Activated CD8-positive, alpha-beta memory T cell treated with anti-CD3 and anti-CD28 coated beads, Interleukin-2, amount 50 U/mL, for 24 hours (primary cell): Measurements from ENCODE around the gene B3GNT3.

Experiments used
- DNase-seq: peaks from one replicate; pipeline ENCODE4 v3.0.0-alpha.2; 2020; ENCODE audit errors: extremely low read depth

B3GNT3 gene, protein sequence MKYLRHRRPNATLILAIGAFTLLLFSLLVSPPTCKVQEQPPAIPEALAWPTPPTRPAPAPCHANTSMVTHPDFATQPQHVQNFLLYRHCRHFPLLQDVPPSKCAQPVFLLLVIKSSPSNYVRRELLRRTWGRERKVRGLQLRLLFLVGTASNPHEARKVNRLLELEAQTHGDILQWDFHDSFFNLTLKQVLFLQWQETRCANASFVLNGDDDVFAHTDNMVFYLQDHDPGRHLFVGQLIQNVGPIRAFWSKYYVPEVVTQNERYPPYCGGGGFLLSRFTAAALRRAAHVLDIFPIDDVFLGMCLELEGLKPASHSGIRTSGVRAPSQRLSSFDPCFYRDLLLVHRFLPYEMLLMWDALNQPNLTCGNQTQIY

DNA sequence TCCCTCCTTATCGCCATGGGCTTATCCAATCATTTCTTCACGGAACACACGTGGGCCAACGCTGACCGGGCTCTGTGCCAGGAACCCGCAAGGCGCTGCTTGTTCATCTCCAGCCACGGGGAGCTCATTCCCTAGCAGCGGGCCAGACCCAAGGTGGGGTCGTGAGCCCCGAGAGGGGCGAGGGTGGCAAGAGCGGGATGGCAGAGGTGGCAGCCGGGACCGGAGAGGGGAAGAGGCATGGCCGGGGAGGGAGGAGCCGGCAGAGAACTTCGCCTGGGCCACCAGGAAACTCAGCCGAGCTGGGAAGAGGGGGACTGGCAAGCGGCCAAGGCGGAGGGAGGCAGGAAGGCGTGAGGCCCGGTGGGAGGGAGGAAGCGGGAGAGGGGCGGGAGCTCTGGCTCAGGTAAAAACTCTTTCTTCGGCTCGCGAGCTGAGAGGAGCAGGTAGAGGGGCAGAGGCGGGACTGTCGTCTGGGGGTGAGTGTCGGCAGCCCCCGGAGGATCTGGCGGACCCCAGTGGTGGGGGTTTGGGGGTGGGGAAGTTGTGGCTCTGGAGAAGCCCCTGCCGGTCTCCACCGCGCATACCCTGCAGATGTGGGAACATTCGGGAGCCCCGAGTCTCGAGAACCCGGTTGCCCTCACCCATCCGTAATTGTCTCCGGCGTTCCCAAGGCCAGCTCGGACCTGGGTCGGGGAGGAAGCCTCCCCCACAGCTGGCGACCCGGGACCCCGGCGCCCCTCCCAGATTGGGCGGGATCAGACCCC lies at the start of gene B3GNT3:
B3GNT3 (plus strand) TSS at position 408 of the 764 bp plus-strand sequence. CDS start 12,670 bp downstream, outside the sequence.
- no peak for DNase-seq

DNA sequence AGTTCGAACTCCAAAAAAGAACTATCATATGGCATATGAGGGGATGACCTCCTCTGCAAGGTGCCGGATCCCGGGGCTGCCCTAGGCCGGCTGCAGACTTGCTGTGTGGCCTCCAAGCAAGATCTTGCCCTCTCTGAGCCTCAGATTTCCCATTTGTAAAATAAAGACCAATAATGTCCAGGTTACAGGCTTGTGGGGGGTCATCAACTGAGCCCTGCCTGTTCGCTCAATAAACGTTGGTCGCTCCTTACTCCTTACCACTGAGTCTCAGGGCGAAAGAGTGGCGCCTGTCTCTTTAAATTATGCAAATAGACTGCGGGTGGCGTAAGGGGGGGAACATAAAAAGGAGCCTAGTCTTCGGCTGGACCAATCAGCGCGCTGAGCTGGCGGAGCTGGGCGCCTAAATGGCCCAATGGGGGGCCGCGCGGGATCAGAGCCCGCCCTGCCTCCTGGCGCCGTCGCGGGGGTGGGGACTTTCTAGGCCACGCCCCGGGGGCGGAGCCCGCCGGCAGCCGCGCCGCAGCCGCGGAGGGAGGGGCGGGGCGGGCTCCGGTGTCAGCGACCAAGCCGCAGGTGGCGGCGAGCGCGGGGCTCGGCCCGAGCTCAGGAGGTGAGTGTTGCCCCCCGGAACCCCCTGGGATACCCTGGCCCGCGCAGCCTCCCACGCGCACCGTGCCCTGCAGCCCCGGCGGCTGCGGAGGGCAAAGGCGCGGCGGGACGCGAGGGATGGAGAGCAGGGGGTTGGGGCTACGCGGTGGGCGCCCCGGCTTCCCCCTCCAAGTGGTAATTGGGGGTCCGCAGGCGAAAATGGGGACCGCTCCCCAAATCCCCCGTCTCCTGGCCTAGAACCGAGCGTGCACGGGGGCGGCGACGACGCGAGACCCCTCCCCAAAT lies 47.5 kb upstream of the B3GNT3 start:
- peak; percentile 84 for DNase-seq

DNA sequence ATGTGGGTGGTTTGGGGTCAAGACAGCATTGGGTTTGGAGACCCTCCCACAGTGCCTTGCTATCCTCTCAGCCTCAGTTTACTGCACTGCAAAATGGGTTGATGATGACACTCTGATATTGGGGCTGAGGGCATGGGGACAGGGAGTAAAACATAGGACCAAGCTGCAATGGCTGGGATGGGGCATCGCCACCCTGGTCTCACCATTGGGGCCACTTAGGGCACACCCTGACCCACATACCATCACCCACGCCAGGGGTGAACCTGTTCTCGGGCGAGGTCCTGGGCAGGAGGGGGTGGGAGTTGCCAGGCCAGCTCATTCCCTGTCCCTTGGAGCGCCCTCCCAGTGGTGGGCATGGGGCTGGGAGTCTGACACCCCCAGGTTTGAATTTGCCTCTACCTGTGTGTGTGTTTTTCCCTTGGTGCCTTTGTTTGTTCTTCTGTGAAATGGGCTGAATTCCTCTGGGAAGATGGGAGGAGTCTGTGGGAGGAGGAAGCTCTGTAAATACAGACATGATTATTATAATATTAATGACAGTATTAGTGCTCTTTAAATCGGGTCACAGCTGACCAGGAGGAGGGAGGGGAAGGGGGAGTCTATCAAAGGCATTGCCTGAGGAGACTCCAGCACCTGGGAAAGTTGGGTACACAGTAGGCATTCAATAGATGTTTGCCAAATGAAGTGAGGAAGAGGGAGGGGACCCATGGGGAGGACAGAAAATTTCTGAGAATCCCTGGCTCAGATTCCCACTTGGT lies 45.9 kb upstream of the B3GNT3 start:
- DNase-seq, result no peak

DNA sequence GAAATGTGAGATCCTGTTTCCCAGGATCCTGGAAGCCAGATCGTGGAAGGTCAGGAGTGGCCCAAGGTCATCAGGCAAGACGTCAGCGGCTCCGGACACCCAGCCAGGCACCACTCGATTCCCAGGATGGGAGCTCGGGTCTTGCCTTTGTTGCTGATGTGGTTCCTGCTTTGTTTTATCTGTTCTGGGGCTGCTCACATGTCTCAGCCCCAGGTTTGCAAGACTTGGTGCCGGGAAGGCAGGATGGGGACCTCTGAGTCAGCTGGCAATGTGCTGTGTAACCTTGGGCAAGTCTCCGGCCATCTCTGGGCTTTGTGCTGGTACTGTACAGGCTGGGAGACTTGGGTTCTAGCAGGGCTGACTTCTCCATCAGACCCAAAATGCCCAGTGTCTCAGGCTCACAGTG lies 45.0 kb upstream of the B3GNT3 start:
- DNase-seq, result no peak

DNA sequence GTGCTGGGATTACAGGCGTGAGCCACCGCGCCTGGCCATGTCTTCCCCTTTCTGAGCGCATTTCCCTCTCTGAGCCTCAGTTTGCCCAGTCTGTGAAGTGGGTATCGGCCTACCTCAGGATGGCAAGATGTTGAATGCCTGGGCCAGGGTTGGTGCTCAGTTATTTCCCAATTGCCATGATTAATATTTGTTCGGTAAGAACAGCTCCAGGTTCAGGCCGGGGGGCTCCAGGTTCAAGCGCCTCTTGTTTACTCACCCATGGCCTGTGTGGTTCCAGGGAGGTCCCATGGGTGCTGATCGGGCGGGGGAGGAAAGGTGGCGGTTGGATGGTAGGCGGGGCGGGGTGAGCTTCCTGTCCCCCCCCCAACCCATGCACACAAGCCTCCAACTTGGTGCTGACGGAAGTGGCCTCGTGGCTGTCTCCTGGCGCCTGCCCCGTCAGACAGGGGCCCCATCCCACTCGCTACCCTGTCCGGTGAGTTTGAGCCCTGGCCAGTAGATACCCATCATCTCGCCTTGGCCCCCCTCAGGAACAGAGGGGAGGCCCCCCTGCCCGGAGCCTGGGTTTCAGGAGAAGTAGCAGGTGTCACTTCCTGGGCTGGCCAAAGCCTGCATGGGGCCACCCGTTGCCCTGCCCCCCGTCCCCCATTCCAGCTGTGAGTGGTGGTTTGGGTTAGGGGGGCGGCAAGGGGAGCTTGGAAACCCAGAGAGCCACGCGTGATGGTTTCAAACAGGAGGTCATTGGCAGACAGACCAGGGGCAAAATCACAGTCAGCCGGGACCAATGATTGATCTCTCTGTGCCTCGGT lies 43.6 kb upstream of the B3GNT3 start, which contains the start of gene FCHO1:
FCHO1 (plus strand) TSS at position 375 of the 809 bp plus-strand sequence. CDS start 3,688 bp downstream, outside the sequence.
- DNase-seq, result peak; percentile 68

DNA sequence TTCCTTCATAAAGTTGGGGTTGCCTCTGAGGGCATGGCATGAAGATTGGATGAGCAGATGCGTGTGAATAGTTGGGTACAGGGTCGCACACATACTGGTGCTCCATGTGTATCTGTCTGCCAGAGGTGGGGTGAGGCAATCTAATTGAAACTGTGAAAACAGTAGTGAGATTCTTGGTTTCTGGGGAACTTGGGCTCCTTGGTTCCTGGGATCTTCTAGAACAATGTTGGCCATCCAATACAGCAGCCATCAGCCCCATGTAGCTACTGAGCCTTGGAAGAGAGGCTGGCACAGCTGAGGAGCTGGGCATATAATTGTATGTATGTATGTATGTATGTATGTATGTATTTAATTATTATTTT lies 43.0 kb upstream of the B3GNT3 start:
- no peak for DNase-seq

DNA sequence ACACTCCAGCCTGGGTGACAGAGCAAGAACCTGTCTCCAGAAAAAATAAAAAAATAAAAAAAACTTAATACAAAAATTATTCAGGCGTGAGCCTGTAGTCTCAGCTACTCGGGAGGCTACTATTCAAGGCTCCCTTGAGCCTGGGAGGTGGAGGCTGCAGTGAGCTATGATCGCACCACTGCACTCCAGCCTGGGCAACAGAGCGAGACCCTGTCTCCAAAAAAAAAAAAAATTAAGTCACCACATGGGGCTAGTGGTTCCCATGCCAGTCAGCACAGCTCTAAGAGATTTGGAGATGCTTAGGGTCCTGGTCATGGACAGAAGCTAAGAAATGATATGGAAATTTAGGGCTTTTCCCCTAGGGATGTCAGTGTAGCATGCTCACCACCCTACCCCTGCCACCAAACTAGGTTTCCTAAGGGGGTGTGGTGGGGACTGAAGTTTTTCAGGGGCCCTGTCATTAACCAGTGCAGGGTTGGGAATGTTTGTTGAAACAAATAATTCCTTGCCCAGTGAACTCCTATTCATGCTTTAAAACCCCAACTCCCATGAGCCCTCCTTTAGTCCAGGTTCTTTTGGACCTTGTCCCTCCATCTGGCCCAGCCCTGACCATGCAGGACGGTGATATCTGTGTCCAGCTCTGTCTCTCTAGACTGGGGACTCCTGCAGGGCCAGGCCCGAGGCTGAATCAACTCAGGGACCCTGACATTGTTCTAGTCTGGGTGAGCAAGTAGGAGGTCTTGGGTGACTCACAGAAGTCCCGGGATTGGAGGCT lies 41.9 kb upstream of the B3GNT3 start:
- no peak for DNase-seq

DNA sequence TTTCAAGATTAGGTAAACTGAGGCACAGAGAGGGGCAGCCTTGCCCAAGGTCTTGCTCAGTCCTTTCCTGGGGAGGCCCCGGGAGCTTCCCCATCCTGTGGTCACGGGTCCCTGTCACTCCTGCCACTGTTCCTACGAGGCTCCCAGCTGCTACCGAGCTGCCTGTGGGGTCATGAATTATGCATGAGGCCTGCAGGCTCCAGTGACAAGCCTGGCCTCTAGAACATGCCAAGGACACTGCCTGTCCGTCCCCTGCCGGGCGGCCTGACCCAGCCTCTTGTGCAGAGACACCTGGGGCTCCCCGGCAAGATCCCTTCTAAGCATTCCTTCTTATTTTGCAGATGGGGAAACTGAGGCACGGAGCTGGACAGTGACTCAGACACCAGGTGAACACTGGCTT lies 41.0 kb upstream of the B3GNT3 start:
- DNase-seq, result no peak

DNA sequence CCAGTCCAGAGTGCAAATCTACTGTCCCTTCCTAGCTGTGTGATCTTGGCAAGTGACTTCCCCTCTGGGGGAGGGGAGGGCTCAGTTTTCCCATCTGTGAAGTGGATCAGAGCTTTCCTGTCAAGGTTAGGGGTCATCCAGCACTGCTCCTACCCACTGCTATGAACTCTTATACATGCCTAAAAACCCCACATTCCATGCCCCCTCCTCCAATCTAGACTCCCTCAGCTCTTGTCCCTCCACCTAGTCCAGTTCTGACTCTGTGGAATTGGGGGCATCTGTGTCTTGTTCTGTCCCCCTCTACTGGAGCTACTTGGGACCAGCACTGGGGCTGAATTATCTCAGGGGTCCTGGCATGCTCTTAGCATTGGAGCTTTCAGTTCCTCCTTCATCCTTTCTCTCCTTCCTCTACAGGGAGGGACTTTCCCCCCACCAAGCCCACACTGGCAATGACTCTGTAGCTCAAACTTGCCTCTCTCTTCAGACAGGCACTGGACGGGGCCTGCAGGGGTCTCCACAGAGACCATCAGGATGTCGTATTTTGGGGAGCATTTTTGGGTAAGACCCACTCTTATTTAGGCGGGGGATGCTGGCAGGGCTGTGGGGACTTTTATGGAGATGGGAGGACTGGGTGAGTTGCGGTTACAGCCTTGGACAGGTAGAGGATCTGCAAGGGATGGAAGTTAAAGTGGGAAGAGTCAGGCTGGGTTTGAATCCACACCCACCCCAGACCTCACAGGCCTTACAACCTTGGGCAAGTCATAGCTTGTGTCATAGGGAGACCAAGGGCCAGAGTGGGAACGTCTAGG lies 40.1 kb upstream of the B3GNT3 start:
- DNase-seq, result no peak

DNA sequence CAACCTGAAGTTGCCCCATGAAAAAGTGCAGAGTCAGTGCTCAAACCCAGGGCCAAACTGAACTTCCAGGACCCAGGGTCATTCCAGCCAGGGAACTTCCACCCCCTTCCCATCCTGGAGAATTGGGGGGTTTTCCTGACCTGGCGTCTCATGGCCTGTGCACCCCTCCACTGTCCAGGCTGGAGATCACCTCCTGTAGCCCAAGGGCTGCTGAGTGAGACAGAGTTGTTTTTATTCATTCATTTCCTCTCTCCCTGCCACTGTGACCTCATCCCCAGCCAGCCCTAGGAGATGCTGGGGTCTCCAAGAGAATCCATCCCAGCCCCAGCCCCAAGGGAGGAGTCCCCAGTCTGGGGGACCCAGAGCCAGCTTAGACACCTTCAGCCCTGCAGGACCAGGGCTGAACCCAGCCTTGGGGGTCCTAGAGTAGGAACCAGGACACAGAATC lies 39.5 kb upstream of the B3GNT3 start:
- no peak for DNase-seq

DNA sequence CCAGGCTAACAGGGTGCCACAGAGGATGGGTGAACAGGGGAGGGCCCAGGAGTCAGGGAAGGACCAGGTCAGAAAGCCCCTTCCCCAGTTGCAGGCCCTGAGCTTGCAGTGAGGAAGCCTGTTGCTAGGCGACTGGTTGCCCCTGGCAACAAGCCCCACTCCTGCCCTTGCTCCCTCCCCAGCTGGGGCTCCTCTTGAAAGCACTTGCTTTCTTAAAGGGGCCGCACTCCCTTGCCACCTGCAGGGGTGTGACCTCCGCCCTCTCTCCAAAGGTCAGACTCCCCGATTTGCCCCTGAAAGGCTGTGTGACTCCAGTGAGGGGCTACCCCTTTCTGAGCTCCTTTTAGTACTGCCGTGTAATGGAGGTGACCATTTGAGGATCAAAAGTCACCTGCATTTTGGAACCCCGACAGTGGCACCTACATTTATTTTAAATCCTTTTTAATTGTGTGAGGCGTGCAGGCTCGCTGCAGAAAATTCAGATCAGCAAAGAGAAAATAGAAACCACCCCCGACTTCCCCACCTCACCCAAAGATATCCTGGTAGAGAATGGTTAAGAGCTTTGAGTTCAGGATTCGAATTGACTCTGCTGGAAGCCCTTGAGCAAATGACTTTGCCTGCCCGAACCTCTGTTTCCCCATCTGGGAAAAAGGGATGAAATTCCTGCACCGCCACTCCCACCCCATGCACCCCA lies 38.8 kb upstream of the B3GNT3 start:
- no peak for DNase-seq

DNA sequence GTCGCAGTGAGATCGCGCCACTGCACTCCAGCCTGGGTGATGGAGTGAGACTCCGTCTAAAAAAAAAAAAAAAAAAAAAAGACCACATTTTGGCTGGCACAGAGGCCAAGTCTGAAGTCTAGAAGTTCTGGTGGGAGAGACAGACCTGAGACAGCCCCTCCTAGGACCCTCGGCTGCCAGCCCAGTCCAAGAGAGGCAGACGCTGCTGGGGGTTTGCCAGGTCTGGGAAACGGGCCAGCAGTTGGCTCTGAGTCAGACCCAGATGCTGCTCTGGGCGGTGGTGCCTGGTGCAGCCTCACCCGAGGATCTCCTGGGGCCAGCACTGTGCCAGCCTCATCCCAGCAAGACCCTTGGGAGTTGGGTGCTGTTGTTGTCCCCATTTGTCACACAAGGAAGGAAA lies 37.8 kb upstream of the B3GNT3 start:
- no peak for DNase-seq

DNA sequence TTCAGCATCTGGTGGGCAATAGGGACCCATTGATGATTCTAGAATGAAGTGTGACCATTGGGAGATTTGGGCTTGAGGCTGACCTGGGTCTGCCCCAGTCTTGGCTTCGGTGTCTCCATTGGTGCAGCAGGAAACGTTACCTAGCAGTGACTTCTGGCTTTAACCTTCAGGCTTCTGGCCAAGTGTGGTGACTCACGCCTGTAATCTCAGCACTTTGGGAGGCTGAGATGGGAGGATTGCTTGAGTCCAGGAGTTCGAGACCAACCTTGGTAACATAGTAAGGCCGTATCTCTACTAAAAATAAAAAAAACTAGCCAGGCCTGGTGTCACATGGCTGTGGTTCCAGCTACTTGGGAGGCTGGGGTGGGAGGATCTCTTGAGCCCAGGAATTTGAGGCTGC lies 36.4 kb upstream of the B3GNT3 start:
- DNase-seq, result no peak

DNA sequence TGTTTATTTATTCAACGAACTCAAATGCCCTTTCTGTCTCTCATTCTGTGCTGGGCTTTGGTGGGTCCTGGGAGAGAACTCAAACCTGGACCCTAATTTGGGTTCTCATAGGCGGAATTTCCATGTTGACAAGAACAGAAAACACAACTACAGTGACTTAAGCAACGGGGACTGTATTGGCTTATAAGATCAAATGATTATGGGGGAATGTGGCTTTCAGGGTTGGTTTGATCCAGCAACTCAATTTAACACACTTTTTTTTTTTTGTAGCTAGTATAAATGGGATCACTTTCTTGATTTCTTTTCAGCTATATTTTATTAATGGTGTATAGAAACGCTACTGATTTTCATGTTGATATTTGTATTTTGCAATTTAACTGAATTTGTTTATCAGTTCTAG lies 33.8 kb upstream of the B3GNT3 start:
- DNase-seq, result no peak

DNA sequence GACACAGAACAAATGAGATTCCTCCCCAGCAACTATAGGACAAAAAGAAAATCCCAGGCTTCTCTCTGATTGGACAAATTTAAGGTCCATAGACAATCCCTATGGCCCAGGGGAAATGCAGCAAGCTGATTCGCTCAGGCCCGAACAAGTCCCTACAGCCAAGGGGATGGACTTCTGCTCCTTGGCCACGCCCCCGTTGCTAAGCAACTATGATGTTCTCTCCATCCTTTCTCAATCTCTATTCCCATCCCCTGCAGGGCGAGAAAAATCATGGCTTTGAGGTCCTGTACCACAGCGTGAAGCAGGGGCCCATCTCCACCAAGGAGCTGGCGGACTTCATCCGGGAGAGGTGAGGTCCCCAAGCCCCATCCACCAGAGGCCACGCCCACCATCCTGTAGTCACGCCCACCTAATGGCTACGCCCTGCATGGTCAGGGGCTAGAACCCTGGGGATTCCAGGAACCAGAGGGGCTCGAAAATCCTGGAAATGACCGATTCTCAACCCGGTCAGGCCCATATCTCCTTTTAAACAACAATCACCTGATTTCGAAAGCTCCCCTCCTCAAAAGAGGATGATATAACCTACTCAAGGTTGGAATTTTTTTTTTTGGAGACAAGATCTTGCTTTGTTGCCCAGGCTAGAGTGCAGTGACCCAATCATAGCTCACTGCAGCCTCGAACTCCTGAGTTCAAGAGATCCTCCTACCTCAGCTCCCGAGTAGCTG lies 32.3 kb upstream of the B3GNT3 start:
- no peak for DNase-seq

DNA sequence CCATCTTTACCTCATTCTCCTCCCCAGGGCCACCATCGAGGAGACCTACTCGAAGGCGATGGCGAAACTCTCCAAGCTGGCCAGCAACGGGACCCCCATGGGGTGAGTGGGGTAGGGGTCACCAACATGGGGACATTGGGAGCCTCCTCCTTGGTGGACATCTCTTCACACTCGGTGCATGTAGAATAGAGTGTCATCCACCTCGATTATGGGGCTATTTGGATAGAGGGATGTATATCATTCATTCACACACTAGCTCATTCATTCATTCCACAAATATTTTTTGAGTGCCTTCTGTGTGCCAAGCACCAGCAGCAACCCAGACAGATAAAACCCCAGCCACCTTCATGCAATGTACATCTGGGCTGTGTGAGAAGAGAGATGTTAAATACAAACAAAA lies 30.6 kb upstream of the B3GNT3 start:
- DNase-seq, result no peak

DNA sequence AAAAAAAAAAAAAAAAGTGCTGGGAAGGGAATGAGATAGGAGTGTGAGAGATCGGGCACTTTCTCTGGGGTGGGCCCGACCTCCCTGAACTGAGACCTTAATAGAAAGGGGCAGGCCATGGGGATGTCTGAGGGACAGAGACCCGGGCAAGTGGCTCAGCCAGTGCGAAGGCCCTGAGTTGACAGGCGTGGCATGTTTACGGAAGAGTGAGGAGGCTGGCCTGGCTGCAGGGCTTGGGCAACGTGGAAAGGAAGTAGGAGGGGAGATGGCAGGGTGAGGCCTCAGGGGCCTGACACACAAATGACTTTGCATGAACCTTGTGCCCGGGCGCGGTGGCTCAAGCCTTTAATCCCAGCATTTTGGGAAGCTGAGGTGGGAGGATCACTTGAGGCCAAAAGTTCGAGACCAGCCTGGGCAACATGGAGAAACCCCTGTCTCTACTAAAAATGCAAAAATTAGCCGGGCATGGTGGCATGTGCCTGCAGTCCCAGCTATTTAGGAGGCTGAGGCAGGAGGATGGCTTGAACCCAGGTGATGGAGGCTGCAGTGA lies 29.8 kb upstream of the B3GNT3 start:
- DNase-seq, result no peak
